Uterus (tissue), 2 donors: ENCODE data around the gene PACRG.

Experiments
- CTCF ChIP-seq, 4 experiments: fragments of 200-600 bp in 2 of 4; fragments of 450-650 bp in 2 of 4; sonication (generic) in 2 of 4; IDR thresholded peaks; one replicate each; pipeline ENCODE4 v1.5.1; 2016 to 2019; ENCODE audit warnings: antibody characterized with exemption in 4 of 4, mild to moderate bottlenecking in 2 of 4, moderate library complexity in 1 of 4
- POLR2A ChIP-seq, 2 donors: fragments of 450-650 bp; IDR thresholded peaks; one replicate each; pipeline ENCODE4 v1.6.1; 2016; ENCODE audit warnings: antibody characterized with exemption in 2 of 2, mild to moderate bottlenecking in 1 of 2, moderate library complexity in 1 of 2

GRCh38 chr6:163354761-163355425 is 627.1 kb downstream of the PACRG start:
- TF ChIP-seq CTCF (IDR thresholded peaks at IDR 0.05) (no peak), POLR2A (IDR thresholded peaks at IDR 0.05) (no peak)
